Effector memory CD8-positive, alpha-beta T cell (primary cell): ENCODE data around the gene KDM6A.
A peak's percentile ranks its signal among the peaks of the same experiment; 100 is the strongest.
"Not testable (repeated sequence)": the region's sequence is repeated elsewhere in the genome, so short reads cannot be mapped to it uniquely, and the experiment has no call there.

Source experiments
- ATAC-seq: fragments of 150-1000 bp; cut with Tn5 transposase; replicated peaks from 2 replicates; pipeline ENCODE4 v1.10.0; 2021; ENCODE audit warnings: mild to moderate bottlenecking, moderate library complexity
- DNase-seq, 3 experiments: peaks; one replicate each; pipeline ENCODE4 v3.0.0; 2021
- H3K27ac Mint-ChIP-seq, 2 donors: one replicate each; pipeline ENCODE4 v1.8.0; 2022; ENCODE audit warnings: mild to moderate bottlenecking in 2 of 2, mixed read lengths in 2 of 2, moderate library complexity in 2 of 2
- H3K27me3 Mint-ChIP-seq, 2 donors: one replicate each; pipeline ENCODE4 v1.8.0; 2022; ENCODE audit warnings: mixed read lengths in 2 of 2
- H3K36me3 Mint-ChIP-seq: one replicate; pipeline ENCODE4 v1.8.0; 2022; ENCODE audit warnings: mild to moderate bottlenecking, moderate library complexity, mixed read lengths; ENCODE audit not compliant: insufficient read depth
- H3K4me1 Mint-ChIP-seq, 2 donors: one replicate each; pipeline ENCODE4 v1.8.0; 2022; ENCODE audit warnings: low read depth in 2 of 2, mixed read lengths in 2 of 2
- H3K4me3 Mint-ChIP-seq, 2 donors: one replicate each; pipeline ENCODE4 v1.8.0; 2022; ENCODE audit warnings: mild to moderate bottlenecking in 2 of 2, mixed read lengths in 2 of 2, moderate library complexity in 2 of 2
- H3K9me3 Mint-ChIP-seq, 2 donors: one replicate each; pipeline ENCODE4 v1.8.0; 2022; ENCODE audit warnings: mixed read lengths in 2 of 2

The KDM6A gene

DNA sequence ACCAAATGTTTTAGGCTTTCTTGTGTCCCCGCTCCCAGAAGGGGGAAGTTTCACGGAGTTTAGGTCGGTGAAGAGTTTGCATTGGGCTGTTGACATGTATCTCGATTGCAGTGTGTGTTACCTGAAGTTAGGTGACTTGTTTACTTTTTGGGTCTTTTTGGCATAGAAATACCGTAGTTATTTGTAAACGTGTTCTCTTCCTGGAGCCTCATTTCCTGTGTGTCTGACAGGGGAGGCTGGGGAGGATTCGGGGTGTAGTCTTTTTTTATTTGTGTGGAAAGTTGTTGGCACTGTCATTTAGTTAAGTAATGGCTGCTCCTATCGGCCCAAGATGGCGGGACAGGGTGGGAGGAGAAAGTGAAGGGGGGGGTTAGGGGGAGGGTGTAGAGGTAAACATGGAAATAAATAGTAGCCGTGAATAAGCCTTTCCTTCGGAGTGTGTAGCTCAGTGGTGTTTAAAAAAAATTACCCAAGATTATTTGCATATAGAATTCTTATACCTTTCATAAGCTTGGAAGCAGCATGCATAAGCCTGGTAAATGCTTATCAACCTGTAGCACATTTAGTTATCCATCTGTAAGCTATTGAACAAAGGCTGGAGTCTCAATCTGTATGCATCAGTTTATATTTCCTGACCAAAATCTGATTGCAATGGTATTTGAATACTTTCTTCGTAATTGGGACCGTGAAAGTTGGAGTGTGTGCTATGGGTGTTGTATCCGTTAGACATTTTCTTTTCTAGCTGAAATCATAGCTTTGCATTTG, 1.6 kb downstream of the KDM6A start:
- Mint-ChIP-seq H3K36me3 (peaks cover 11% of the 10 kb centered on the region), H3K27me3 (no peaks in the 10 kb centered on the region), H3K4me3 (peak overlapping the region; percentile 86), H3K27ac (peak overlapping the region; percentile 90 to 91), H3K4me1 (peaks cover 2 to 6% of the 10 kb centered on the region in 2 donors), H3K9me3 (no peaks in the 10 kb centered on the region)
- no peak for ATAC-seq
- peak in 1 of 3 experiments; percentile 4 for DNase-seq

DNA sequence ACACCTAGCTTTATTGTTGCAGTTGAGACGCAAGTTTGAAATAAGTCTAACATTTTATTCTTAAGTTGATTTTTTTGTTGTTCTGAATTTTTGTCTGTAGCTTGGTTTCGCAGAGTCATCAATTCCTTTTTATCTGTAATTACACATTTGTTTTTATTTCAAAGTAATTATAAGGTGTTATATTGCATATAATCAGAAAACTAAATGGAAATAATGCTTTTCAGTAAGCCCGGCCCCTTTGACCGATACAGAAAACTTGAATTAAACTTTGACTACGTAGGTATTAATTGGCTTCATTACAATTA, 2.1 kb downstream of the KDM6A start:
- DNase-seq (no peak), ATAC-seq (no peak)
- Mint-ChIP-seq H3K4me1 (peaks cover 2 to 9% of the 10 kb centered on the region in 2 donors), H3K9me3 (no peaks in the 10 kb centered on the region), H3K4me3 (peak overlapping the region; percentile 86), H3K27me3 (no peaks in the 10 kb centered on the region), H3K36me3 (peaks cover 11% of the 10 kb centered on the region), H3K27ac (peak overlapping the region; percentile 90 to 91)

DNA sequence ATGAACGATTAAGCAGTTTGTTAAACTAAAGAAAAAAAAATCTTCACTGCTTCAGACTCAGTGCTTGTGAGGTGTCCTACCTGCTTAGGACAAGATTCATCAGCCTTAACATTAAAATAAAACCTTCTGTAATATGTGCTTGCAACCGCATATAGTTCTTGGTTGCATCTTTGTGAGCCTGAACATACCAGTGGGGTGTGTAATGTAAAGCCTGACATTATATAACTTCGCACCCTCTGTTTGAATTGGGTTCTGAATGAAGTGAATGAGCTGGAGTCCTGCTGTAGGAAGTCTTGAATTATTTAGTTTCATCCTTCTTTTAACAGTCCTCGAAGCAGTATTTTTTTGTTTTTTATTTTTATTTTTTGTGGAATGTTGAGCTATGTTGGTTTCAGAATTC, 3.1 kb downstream of the KDM6A start:
- no peak for ATAC-seq
- H3K27ac Mint-ChIP-seq: no peak overlapping the region

DNA sequence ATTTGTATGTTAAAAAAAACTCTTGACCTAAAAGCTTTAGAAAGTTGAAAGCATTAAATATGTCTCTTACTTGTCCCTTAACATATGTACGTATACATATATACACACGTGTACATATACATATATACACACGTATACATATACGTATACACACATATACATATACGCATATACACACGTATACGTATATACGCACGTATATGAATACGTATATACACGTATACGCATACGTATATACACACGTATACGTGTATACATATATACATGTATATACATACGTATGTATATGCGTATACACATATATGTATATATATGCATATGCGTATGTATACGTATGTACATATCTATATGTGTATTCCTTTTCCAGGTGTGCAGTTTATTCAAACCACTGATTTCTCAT, 3.8 kb downstream of the KDM6A start:
- Mint-ChIP-seq H3K4me1 (peaks cover 7 to 18% of the 10 kb centered on the region in 2 donors), H3K4me3 (peak overlapping the region in 1 of 2 donors; percentile 86)

More for the DNA sequence above, 3.1 kb downstream of the KDM6A start:
- Mint-ChIP-seq H3K27me3 (no peaks in the 10 kb centered on the region), H3K9me3 (no peaks in the 10 kb centered on the region), H3K4me1 (peaks cover 5 to 14% of the 10 kb centered on the region in 2 donors), H3K4me3 (peak overlapping the region; percentile 86), H3K36me3 (peaks cover 11% of the 10 kb centered on the region)
- DNase-seq: no peak

DNA sequence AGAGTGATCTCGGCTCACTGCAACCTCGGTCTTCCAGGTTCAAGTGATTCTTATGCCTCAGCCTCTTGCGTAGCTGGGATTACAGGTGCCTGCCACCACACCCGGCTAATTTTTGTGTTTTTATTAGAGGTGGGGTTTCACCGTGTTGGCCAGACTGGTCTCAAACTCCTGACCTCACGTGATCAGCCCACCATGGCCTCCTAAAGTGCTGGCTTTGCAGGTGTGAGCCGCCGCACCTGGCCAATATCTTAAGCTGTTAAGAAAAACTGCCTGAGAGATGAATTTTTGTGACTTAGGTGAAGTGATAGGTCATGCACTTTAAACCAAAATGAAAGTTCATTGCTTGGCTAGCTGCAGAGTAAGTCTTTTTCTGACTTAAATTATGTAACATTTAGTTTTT, 5.8 kb downstream of the KDM6A start:
- H3K4me1 Mint-ChIP-seq: peaks cover 10 to 30% of the 10 kb centered on the region in 2 donors
- DNase-seq (no peak), ATAC-seq (no peak)
- H3K9me3 Mint-ChIP-seq: no peaks in the 10 kb centered on the region
- no peak overlapping the region for H3K4me3 Mint-ChIP-seq
- peaks cover 7% of the 10 kb centered on the region for H3K36me3 Mint-ChIP-seq
- H3K27ac Mint-ChIP-seq: no peak overlapping the region
- no peaks in the 10 kb centered on the region for H3K27me3 Mint-ChIP-seq

More for the DNA sequence above, 3.8 kb downstream of the KDM6A start:
- DNase-seq: no peak
- Mint-ChIP-seq H3K27me3 (no peaks in the 10 kb centered on the region), H3K36me3 (peaks cover 11% of the 10 kb centered on the region), H3K9me3 (no peaks in the 10 kb centered on the region), H3K27ac (no peak overlapping the region)
- ATAC-seq: no peak

DNA sequence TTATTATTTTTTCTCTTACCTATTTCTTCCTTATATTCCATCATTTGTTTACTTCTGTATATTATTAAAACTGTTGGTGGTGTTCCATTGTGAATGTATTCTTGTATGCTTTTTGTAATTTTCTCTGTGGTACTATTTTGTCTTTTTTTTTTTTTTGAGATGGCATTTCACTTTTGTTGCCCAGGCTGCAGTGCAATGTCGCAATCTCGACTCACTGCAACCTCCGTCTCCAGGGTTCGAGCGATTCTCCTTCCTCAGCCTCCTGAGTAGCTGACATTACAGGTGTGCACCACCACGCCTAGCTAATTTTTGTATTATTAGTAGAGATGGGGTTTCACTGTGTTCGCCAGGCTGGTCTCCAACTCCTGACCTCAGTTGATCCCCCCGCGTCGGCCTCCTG, 8.6 kb downstream of the KDM6A start:
- Mint-ChIP-seq H3K27ac (no peak overlapping the region), H3K4me3 (peak overlapping the region in 1 of 2 donors; percentile 61), H3K4me1 (peaks cover 22 to 40% of the 10 kb centered on the region in 2 donors), H3K36me3 (peaks cover 12% of the 10 kb centered on the region), H3K27me3 (no peaks in the 10 kb centered on the region), H3K9me3 (no peaks in the 10 kb centered on the region)
- no peak for DNase-seq
- no peak for ATAC-seq

DNA sequence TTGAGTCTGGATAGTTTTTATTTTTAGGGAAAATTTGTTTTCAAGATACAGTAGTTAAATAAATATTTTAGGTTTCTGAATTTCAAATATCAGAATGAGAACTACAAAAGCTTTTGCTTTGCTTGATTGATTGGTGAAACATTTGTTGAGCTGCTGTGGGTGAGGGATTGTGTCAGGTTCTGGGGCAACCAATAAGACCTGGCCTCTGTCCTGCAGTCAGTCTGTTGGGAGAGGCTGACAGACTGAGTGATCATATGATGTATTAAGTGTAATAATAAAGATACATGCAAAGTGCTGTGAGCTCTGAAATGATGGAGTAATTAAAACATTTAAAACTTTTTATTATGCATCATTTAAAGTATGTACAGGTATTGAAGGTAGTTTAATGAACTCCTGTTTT, 9.6 kb downstream of the KDM6A start:
- Mint-ChIP-seq H3K9me3 (no peaks in the 10 kb centered on the region), H3K4me3 (peak overlapping the region in 1 of 2 donors; percentile 7), H3K36me3 (peaks cover 12% of the 10 kb centered on the region), H3K4me1 (peaks cover 22 to 43% of the 10 kb centered on the region in 2 donors), H3K27ac (peak overlapping the region in 1 of 2 donors; percentile 70), H3K27me3 (no peaks in the 10 kb centered on the region)
- no peak for ATAC-seq
- DNase-seq: no peak

DNA sequence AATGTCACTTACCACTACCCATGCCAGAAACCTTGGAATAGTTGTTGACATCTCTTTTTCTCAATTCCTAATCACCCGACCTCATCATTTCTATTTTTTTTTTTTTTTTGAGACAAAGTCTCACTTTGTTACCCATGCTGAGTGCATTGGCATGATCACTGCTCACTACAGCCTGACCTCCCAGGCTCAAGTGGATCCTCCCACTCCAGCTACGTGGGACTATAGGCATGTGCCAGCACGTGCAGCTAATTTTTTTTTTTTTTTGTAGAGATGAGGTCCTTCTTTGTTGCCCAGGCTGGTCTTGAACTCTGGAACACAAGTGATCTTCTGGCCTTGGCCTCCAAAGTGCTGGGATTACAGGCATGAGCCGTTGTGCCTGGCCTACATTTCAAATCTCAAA, 12.0 kb downstream of the KDM6A start:
- DNase-seq (no peak), ATAC-seq (no peak)
- H3K27ac Mint-ChIP-seq: no peak overlapping the region
- H3K36me3 Mint-ChIP-seq: peaks cover 16% of the 10 kb centered on the region
- H3K9me3 Mint-ChIP-seq: no peaks in the 10 kb centered on the region
- H3K4me3 Mint-ChIP-seq: peak overlapping the region in 1 of 2 donors; percentile 20
- H3K27me3 Mint-ChIP-seq: no peaks in the 10 kb centered on the region
- peaks cover 22 to 46% of the 10 kb centered on the region in 2 donors for H3K4me1 Mint-ChIP-seq

DNA sequence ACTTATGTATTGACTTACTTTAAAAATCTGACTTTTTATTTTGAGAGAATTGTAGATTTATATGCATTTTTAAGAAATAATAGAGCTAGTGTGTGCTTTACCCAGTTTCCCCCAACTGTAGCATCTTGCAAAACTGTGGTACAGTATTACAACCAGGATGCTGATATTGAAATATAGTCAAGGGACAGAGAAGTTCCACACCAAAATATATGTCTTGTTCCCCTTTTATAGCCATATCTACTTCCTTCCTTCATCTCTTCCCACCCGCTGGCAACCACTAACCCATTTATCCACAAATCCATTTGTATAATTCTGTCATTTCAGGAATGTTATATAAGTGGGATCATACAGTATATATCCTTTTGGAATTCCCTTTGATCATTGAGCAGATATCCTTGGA, 16.8 kb downstream of the KDM6A start:
- Mint-ChIP-seq H3K27me3 (no peaks in the 10 kb centered on the region), H3K4me1 (peaks cover 16 to 34% of the 10 kb centered on the region in 2 donors), H3K9me3 (no peaks in the 10 kb centered on the region), H3K4me3 (peak overlapping the region in 1 of 2 donors; percentile 21), H3K27ac (no peak overlapping the region), H3K36me3 (peaks cover 25% of the 10 kb centered on the region)
- DNase-seq: no peak
- no peak for ATAC-seq

DNA sequence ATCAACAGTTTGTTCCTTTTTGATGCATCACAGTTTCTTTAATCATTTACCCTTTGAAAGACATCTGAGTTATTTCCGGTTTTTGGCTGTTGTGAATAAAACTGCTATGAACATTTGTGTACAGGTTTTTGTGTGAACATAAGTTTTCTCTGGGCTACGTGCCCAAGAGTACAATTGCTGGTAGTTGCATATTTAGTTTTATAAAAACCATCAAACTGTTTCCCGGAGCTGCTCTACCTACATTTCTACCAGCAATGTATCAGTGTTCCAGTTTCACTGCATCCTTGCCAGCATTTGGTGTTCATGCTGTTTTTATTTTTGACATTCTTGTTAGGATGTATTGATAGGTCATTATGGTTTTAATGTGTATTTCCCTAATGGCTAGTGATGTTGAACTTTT, 17.3 kb downstream of the KDM6A start:
- Mint-ChIP-seq H3K27me3 (no peaks in the 10 kb centered on the region), H3K9me3 (no peaks in the 10 kb centered on the region), H3K4me3 (peak overlapping the region in 1 of 2 donors; percentile 21), H3K27ac (no peak overlapping the region), H3K36me3 (peaks cover 25% of the 10 kb centered on the region), H3K4me1 (peaks cover 13 to 33% of the 10 kb centered on the region in 2 donors)
- no peak for DNase-seq
- ATAC-seq: no peak

DNA sequence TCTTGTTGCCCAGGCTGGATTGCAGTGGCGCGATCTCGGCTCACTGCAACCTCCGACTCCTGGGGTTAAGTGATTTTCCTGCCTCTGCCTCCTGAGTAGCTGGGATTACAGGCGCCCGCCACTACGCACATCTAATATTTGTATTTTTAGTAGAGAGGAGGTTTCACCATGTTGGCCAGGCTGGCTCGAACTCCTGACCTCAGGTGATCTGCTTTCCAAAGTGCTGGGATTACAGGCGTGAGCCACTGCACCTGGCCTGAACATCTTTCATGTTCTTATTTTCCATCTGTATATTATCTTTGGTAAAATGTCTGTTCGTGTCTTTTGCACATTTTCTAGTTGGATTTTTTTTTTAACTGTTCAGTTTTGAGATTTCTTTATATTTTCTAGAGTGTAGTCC, 17.7 kb downstream of the KDM6A start:
- not testable (repeated sequence) for H3K9me3 Mint-ChIP-seq, H3K4me3 Mint-ChIP-seq, ATAC-seq, DNase-seq, H3K27ac Mint-ChIP-seq, H3K27me3 Mint-ChIP-seq
- H3K36me3 Mint-ChIP-seq: peaks cover 25% of the 10 kb centered on the region
- H3K4me1 Mint-ChIP-seq: peaks cover 16 to 35% of the 10 kb centered on the region in 2 donors

DNA sequence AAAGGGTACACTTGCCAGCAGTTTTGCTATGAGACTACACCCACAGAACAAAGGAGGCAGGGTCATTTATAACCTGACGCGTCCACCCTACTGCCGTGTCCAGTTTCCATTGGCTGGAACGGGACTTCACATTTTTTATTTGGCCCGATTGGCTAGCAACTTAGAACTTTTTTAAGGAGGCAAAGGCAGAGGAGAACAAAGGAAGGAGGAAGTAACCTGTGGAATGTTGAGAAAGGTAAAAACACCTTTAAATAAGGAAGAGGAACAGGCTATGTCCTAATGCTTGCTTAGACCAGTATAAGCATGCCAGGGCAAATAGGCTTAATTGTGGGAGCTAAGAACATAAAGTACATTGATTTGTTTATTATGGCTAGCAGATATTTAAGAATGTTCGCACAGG, 18.7 kb downstream of the KDM6A start:
- no peak overlapping the region for H3K4me3 Mint-ChIP-seq
- H3K36me3 Mint-ChIP-seq: peaks cover 24% of the 10 kb centered on the region
- DNase-seq (no peak), ATAC-seq (no peak)
- peak overlapping the region in 1 of 2 donors; percentile 73 for H3K27ac Mint-ChIP-seq
- no peaks in the 10 kb centered on the region for H3K27me3 Mint-ChIP-seq
- no peaks in the 10 kb centered on the region for H3K9me3 Mint-ChIP-seq
- H3K4me1 Mint-ChIP-seq: peaks cover 16 to 35% of the 10 kb centered on the region in 2 donors

DNA sequence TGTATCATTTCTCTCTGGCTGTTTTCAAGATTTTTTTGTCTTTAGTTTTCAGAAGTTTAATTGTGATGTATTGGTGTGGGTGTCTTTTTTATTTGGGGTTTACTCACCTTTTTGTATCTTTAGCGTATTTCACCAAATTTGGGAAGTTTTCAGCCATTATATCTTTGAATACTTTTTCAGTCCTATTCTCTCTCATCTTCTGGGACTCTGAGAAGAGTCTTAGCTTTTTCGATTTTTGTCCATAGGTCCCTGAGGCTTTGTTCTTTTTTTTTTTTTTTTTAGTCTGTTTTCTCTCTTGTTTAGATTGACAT, 23.8 kb downstream of the KDM6A start:
- peaks cover 16% of the 10 kb centered on the region for H3K36me3 Mint-ChIP-seq
- no peaks in the 10 kb centered on the region for H3K27me3 Mint-ChIP-seq
- no peak overlapping the region for H3K4me3 Mint-ChIP-seq
- peaks cover 30 to 31% of the 10 kb centered on the region in 2 donors for H3K4me1 Mint-ChIP-seq
- no peak for DNase-seq
- ATAC-seq: no peak
- H3K9me3 Mint-ChIP-seq: no peaks in the 10 kb centered on the region
- peak overlapping the region in 1 of 2 donors; percentile 65 for H3K27ac Mint-ChIP-seq

DNA sequence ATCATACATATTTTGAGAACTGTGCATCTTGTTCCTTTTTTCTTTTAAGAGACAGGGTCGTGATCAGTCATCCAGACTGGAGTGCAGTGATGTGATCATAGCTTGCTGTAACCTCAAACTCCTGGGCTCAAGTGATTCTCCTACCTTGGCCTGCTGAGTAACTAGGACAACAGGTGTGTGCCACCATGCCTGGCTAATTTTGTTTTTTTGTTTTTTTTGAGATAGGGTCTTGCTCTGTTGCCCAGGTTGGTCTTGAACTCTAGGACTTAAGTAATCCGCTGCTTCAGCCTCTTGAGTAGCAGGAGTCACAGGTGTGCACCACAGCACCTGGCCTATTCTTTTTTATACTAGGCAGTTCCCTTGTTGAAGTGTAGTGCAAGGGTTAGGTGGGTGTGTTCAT, 24.6 kb downstream of the KDM6A start:
- peaks cover 16% of the 10 kb centered on the region for H3K36me3 Mint-ChIP-seq
- H3K4me1 Mint-ChIP-seq: peaks cover 30 to 31% of the 10 kb centered on the region in 2 donors
- H3K9me3 Mint-ChIP-seq: no peaks in the 10 kb centered on the region
- DNase-seq (no peak), ATAC-seq (no peak)
- H3K27ac Mint-ChIP-seq: no peak overlapping the region
- no peak overlapping the region for H3K4me3 Mint-ChIP-seq
- H3K27me3 Mint-ChIP-seq: no peaks in the 10 kb centered on the region
